Activated CD8-positive, alpha-beta memory T cell treated with anti-CD3 and anti-CD28 coated beads, Interleukin-2, amount 50 U/mL, for 24 hours (primary cell): Measurements from ENCODE around the gene GULP1.
"Not testable (repeated sequence)": the region's sequence is repeated elsewhere in the genome, so short reads cannot be mapped to it uniquely, and the experiment has no call there.

Experiments used
- DNase-seq: peaks from one replicate; pipeline ENCODE4 v3.0.0-alpha.2; 2020; ENCODE audit errors: extremely low read depth

Gene GULP1

DNA sequence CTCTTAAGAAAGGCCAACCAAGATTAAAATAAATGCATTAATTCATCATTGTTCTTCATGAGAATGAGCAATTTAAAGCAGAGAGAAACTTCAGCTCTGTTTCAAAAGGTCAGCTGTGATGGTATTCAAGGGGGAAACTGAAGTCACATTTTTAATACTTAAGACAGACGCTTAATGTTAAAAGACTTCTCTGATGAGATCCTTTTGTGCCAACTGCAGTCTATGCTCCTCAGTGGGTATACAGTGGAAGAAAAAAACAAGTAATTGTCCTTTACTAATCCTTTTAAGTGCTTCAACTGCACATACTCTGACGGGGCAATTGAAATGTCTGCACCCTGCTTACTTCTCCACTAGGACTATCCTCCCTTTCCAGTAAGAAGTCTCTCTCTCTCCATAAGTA, 309.7 kb downstream of the GULP1 start:
- DNase-seq = no peak

DNA sequence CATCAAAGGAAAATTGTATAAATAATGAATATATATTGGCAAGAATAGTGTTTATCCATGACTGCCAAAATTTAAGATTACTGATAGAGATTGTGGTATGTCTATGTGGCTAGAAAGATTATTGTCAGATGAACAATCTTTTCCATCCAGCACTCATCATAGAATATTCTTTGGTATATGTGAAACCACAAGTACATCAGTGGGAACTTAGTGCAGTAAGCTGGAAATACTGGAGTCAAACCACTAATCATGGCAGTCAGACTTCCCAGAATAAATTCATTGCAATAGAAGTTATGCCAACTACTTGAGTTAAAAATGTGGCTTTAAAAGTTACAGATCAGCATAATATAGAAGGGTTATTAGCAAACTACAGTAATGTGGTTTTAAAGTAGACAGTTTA, 310.3 kb downstream of the GULP1 start:
- no peak for DNase-seq

DNA sequence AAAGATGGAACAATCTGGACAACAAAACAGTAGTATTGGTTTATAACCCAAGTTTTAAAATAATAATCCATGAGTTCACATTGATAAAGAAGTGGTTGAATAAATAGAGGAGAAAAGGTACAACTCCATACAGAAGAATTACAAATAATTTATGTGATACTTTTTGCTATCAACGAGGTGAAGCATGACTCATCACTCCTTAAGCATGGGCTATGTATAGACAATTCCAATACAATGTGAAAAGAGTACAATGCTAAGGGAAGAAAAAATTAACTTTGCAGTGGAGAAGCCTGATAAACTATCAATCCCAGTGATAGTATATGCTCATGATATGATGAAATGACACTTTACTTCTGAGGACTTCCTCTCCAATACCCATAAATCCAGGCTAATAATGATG, 312.9 kb downstream of the GULP1 start:
- no peak for DNase-seq

DNA sequence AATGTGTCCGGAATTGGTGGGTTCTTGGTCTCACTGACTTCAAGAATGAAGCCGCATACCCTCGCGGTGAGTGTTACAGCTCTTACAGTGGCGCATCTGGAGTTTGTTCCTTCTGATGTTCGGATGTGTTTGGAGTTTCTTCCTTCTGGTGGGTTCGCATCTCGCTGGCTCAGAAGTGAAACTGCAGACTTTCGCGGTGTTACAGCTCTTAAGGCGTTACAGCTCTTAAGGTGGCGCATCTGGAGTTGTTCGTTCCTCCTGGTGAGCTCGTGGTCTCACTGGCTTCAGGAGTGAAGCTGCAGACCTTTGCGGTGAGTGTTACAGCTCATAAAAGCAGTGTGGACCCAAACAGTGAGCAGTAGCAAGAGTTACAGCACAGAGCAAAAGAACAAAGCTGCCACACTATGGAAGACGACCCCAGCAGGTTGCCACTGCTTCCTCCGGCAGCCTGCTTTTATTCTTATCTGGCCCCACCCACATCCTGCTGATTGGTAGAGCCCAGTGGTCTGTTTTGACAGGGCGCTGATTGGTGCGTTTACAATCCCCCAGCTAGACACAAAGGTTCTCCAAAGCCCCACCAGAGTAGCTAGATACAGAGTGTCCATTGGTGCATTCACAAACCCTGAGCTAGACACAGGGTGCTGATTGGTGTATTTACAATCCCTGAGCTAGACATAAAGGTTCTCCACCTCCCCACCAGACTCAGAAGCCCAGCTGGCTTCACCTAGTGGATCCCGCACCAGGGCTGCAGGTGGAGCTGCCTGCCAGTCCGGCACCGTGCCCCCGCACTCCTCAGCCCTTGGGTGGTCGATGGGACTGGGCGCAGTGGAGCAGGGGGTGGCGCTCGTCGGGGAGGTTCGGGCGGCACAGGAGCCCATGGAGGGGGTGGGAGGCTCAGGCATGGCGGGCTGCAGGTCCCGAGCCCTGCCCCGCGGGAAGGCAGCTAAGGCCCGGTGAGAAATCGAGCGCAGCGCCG, 314.2 kb downstream of the GULP1 start:
- not testable (repeated sequence) for DNase-seq

DNA sequence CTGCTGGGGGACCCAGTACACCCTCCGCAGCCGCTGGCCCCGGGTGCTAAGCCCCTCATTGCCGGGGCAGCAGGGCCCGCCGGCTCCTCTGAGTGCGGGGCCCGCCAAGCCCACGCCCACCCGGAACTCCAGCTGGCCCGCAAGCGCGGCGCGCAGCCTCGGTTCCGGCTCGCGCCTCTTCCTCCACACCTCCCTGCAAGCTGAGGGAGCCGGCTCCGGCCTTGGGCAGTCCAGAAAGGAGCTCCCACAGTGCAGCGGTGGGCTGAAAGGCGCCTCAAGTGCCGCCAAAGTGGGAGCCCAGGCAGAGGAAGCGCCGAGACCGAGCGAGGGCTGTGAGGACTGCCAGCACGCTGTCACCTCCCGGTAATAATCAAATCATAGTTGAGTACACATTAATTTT, 314.9 kb downstream of the GULP1 start:
- DNase-seq = not testable (repeated sequence)

GRCh38 chr2:188607501-188607900, 315.8 kb downstream of the GULP1 start:
- no peak for DNase-seq

DNA sequence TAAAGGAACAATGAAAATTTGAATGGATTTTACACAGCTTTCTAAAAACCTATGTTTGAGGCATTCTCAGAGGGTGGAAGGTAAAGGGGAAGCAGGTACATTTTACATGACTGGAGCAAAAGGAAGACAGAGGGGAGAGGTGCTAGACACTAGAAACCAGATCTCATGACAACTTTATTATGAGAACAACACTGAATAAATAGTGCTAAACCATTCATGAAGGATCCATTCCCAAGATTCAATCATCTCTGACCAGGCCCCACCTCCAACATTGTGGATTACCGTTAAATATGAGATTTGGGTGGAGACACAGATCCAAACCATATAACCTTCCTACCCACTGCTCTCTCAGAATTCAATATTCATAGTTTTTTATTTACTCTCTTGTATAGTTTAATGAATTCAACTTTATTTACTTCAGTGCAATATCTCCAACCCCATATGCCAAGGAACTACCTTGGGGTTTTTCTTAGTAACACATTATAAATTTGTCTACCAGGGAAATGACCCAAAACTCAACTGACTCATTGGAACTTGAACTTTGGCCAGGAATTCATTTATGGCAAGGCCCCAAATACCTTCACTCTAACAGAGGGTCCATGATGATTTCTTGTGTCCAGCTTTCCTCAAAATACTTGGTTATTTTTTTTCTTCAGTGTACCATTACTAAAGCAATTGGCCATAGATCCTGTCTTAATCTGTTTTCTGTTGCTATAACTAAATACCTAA, 317.8 kb downstream of the GULP1 start:
- no peak for DNase-seq

- no peak for DNase-seq
Observed at GRCh38 chr2:188610050-188610444, 318.4 kb downstream of the GULP1 start.

- no peak for DNase-seq
Observed at GRCh38 chr2:188610827-188611226, 319.2 kb downstream of the GULP1 start.

- DNase-seq = no peak
Observed at GRCh38 chr2:188619146-188619545, 327.5 kb downstream of the GULP1 start.

- DNase-seq = no peak
Observed at GRCh38 chr2:188620916-188621315, 329.2 kb downstream of the GULP1 start.

- DNase-seq = no peak
Observed at GRCh38 chr2:188622601-188623260, 331.1 kb downstream of the GULP1 start.

- DNase-seq = no peak
Observed at GRCh38 chr2:188623995-188624643, 332.4 kb downstream of the GULP1 start.

GRCh38 chr2:188627471-188627870, 335.8 kb downstream of the GULP1 start:
- DNase-seq = no peak

- no peak for DNase-seq
Observed at GRCh38 chr2:188628989-188629752, 337.5 kb downstream of the GULP1 start.

DNA sequence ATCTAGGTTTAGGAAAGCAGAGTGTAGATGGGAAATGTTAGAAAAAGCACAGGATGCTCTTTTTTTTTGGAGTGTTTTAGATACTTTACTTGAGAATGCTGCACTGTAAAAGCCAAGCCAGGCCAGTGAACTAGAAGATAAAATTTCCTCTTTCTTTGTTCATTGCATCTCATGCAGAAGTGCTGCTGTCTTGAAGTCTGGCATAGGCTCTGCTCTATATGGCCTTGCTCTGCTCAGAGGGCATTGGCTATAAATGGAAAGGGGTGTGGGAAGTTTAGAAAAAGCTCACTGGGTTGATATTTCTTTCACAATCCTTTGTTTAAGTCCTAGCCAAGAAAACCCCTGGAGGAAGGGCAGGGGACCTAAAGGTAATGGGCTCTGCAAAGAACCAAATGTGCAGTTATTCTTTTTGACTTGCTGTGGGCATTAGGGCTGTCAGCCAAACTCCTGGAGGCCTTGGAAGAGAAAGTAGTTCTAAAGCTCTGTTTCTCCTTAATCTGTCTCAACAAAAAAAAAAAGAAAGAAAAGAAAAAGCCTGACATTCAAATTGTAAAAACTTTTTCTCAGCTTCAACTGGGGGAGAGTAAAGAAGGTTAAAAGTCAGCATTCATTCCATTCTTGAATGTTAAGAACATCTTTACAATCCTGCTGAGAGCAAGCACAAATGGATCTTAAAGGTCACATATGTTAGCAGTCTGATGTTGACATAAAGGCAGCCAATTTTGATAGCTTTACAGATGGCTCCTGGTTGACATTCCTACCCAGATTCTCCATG, 338.3 kb downstream of the GULP1 start:
- DNase-seq = no peak

GRCh38 chr2:188631037-188631809, 339.5 kb downstream of the GULP1 start:
- DNase-seq = no peak

GRCh38 chr2:188634656-188635055, 343.0 kb downstream of the GULP1 start:
- no peak for DNase-seq
